GM21529 (cell line): ENCODE results near the gene GOLGA7B.

Source experiments
- ATAC-seq: cut with Tn5 transposase; IDR thresholded peaks from one replicate; pipeline ENCODE4 v1.9.1; 2021; ENCODE audit not compliant: unreplicated experiment

Gene GOLGA7B

GRCh38 chr10:97866524-97867219 lies 17.0 kb downstream of the GOLGA7B start:
- ATAC-seq = no peak

- ATAC-seq = no peak
These were observed 17.7 kb downstream of the GOLGA7B start for GRCh38 chr10:97867220-97867800.

GRCh38 chr10:97868134-97868685 lies 18.6 kb downstream of the GOLGA7B start:
- no peak for ATAC-seq

- peak; percentile 93 for ATAC-seq
These were observed 19.7 kb downstream of the GOLGA7B start for GRCh38 chr10:97869091-97870042.

GRCh38 chr10:97870990-97871389 lies 21.3 kb downstream of the GOLGA7B start:
- no peak for ATAC-seq

- ATAC-seq = no peak
These were observed 23.9 kb downstream of the GOLGA7B start for GRCh38 chr10:97873569-97873968.

GRCh38 chr10:97874332-97874731 lies 24.7 kb downstream of the GOLGA7B start:
- no peak for ATAC-seq

GRCh38 chr10:97875391-97875790 lies 25.7 kb downstream of the GOLGA7B start:
- ATAC-seq = no peak

GRCh38 chr10:97876402-97876801 lies 26.8 kb downstream of the GOLGA7B start:
- ATAC-seq = no peak

GRCh38 chr10:97879241-97879640 lies 29.6 kb downstream of the GOLGA7B start:
- ATAC-seq = no peak

- no peak for ATAC-seq
These were observed 30.5 kb downstream of the GOLGA7B start for GRCh38 chr10:97880109-97880508.

GRCh38 chr10:97882142-97883091 lies 32.8 kb downstream of the GOLGA7B start:
- ATAC-seq = no peak

GRCh38 chr10:97883092-97883485 lies 33.4 kb downstream of the GOLGA7B start:
- no peak for ATAC-seq

- no peak for ATAC-seq
These were observed 36.6 kb downstream of the GOLGA7B start for GRCh38 chr10:97886286-97886685.

- ATAC-seq = no peak
These were observed 37.8 kb downstream of the GOLGA7B start for GRCh38 chr10:97887399-97887798.

- ATAC-seq = no peak
These were observed 38.5 kb downstream of the GOLGA7B start for GRCh38 chr10:97888134-97888533.

- no peak for ATAC-seq
These were observed 39.1 kb downstream of the GOLGA7B start for GRCh38 chr10:97888641-97889262.

GRCh38 chr10:97889461-97890265 lies 40.0 kb downstream of the GOLGA7B start:
- no peak for ATAC-seq
